ENCODE measurements around the gene VPS35L.

The VPS35L gene

GRCh38 chr16:19696961-19697360, 141.5 kb downstream of the VPS35L start:
- no peak for DNase-seq

DNA sequence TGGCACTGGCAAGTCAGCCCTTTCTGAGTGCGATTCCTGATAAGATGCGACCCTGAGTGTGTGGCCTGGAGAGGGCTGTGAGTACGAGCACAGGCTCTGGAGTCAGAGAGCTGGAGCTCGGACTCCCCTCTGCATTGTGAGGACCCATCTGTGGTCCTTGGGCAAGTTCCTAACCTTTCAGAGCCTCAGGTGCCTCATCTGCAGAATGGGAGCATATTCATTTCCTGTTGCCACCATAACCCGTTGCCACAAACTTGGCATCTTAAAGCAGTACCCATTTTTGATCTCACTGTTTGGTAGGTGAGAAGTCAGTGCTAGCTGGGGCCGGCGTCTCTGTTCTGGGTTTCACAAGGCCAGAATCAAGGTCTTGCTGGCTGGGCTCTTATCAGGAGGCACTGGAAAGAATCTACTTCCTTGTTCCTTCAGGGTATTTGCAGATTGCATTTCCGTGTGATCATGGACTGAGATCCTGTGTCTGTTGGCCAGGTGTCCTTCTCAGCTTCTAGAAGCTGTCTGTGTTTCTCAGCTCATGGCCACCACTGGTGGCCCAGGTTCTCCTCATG, 142.3 kb downstream of the VPS35L start:
- DNase-seq: no peak

GRCh38 chr16:19698480-19699465, 143.3 kb downstream of the VPS35L start:
- DNase-seq: no peak

DNA sequence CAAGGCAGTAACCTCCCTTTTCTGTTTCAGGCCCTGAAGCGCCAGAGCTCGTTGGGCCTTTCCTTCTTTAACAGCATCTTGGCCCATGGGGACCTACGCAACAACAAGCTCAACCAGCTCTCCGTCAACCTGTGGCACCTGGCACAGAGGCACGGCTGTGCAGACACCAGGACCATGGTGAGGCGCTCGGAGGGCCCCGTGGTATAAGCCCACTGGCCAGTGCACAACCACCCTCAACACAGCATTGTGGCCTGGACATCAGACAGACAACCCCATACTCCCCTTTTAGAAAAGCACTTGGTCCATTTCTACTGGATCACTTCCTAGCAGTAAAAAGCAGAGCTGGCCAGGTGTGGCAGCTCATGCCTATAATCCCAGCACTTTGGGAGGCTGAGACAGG, 144.0 kb downstream of the VPS35L start:
- no peak for DNase-seq

DNA sequence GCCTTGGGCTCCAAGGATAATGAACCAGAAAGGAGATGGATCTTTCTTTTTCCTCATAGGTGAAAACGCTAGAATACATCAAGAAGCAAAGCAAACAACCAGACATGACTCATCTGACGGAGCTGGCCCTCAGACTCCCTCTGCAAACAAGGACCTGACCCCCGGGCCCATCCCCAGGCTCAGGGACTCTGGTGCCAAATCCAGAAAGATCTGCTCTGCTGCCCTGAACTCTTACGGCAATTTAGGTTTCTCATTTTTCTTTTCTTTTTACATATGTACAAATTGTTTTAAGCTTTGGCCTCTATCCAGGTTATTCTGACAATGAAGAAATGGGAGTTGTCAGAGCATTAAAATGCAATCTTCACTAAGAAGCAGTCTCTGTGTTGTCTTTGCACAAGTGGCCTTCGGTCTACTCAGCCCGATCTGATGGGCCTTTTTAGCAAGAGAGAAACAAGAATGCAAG, 144.8 kb downstream of the VPS35L start:
- no peak for DNase-seq

DNA sequence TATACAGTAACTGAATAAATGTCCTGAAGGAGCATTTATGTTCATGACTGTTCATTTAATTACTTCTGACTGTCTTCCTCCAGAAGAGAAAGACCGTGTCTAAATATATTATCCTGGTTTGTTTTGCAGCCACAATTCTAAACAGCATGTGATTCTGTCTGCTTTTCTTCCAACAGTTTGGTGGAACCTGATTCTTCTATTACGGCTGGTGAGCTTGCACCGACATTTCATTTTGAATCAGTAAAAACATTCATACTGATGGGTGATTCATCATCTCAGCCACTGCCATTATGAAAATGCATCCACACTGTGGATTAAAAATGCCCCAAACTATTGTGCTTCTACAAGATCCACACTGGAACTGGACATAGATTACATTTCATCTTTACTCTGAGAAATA, 145.6 kb downstream of the VPS35L start:
- no peak for DNase-seq

DNA sequence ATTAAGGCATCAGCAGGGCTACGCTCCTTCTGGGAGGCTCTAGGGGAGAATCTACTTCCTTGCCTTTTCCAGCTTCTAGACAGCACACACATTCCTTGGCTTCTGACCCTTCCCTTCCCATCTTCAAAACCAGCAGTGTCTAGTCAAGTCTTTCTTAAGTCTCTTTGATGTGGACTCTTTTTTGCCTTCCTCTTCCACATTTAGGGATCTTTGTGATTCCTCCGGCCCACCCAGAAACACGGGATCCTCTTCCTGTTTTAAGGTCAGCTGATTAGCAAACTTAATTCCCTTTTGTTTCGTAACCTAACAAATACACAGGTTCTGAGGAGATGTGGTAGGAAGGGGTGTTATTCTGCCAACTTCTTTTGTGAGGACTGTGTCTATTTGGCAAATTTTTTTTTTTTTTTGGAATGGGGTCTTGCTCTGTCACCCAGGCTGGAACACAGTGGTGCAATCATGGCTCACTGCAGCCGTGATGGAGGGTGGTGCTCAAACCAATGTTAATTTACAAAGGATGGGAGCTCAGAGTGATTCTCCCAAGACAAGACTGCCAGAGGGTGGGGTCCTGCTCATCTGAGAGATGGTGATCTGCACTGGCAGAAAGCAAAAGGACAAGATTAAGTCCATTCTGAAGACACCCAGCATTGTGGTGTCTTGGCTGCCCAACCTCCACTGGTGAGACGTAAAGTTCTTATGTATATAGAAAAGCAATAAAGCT, 147.8 kb downstream of the VPS35L start:
- no peak for DNase-seq

DNA sequence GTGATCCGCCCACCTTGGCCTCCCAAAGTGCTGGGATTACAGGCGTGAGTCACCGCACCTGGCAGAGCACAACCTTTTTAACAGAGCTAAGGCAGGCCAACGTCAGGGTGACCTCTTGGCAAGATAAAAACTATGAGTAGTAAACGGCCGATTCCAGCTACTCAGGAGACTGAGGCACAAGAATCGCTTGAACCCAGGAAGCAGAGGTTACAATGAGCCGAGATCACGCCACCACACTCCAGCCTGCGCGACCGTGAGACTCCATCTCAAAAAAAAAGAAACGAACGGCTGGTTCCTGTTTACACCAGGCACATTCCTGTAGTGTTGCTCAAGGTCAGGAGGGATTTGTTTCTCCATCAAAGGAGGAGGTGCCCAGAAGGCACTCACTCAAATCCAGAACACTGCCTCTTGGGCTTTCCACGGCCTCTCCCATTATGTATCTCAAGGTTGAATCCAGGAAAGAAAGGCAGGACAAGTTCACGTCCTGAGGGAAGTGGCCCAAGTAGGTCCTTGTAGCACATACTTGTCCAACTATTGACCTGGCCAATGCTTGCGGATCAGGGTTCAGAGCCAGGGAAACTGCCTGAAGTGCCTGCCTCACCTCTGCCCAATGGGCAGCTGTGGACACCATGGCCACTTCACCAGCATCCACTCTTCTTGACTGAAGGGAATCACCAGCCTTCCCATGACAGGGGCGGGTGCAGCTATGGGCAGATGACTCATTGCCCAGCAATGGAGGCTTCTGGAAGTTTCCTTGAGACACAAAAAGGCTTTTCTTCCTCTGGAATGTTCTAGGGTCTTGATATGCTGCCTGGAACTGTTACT, 149.0 kb downstream of the VPS35L start:
- DNase-seq: no peak

DNA sequence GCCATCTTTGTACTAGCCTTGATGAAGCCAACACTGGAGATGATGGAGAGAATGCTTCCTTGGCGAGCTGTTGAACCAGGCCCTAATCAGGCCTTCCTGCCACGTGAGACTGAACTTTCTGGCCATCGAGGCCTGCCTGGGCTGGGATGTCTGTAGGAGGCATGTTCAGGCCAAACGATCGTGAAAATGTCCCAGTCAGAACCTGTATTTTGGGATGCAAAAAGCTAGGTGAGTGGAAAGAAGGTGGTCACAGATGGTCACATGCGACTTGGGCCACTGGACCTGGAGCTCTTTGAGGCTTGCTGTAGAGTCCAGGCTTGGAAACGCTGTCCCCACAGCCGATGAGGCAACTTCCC, 149.6 kb downstream of the VPS35L start:
- no peak for DNase-seq

DNA sequence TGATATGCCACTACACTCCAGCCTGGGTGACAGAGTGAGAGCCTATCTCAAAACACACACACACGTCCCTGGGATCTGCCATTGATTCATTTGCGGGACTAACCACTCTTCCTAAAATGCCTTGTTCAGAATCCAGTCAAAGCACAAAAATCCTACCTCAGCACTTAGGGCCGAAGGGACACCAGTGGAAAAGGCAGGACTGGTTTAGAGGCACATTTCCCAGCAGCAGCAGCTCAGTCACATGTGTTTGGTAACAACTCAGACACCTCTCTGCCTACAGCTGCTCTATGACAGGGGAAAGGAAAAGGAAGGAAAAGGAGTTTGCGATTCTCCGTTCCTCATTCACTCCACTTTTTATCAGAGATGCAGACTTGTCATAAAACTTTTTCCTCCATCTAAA, 150.3 kb downstream of the VPS35L start:
- DNase-seq: no peak

GRCh38 chr16:19706846-19707245, 151.3 kb downstream of the VPS35L start:
- DNase-seq: no peak

DNA sequence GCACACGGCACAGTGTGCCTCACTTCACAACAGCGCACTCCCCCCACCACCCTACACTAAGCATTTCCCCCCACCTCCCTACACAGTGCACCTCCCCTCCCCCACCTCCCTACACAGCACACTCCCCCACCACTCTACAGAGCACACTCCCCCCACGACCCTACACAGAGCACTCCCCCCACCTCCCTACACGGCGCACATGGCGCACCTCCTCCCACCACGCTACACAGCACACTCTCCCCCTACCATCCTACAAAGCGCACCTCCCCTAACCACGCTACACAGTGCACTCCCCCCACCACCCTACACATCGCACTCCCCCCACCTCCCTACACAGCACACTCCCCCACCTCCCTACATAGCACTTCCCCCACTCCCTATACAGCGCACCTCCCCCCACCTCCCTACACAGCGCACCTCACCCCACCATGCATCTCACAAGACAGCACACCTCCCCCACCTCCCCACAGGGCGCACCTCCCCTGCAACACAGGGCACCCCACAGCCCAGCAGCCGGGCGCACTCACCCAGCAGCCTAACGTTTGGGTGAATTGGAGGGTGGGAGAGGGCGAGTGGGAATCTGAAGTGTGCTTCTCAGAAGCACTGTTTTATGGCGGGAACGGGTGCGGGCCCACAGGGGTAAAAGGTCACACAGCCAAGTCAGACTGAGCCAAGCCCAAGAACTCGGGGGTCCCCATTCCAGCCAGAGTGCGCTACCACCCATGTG, 152.2 kb downstream of the VPS35L start:
- DNase-seq: no peak

DNA sequence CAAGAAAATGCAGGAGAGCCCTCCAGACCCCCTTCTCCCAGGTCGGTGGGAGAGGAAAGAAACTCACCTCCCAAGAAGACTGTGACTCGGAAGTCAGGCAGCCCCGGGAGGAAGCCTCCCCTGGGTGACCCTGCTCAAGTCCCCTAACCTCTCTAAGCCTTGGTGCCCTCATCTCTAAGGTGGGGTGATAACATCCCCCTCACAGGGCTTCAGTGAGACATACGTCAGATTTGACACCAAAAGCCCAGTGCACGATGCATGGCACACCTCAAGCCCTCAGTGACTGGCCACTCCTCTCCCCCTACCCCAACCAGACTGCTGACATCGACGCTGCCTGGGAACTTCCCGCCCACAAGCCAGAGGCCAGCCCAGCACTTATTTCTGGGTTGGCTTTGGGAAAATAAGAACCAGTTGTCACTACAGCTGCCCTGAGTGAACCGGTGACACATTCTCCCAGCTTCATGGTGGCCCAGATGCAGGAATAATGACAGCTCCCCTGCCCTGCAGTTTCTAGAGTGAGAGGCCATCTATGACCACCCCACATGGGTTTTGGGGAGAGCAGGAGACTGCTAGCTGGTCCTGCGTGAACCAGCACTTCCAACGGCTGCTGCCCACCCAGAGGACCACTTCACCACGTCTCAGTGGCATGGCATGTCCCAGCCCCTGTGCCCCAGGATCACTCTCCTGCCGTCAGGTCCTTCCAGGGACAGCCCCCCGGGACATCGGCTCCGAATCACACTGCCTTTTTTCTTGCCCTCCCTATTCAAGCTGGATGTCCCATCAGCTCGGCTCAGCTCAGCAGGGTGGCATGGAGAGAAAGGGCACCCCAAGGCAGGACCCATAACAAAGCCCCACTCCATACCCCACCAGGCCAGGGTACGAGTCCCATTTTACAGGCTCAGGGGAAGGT, 153.0 kb downstream of the VPS35L start:
- no peak for DNase-seq

- DNase-seq: no peak
These were observed 154.1 kb downstream of the VPS35L start for GRCh38 chr16:19709381-19710136.

DNA sequence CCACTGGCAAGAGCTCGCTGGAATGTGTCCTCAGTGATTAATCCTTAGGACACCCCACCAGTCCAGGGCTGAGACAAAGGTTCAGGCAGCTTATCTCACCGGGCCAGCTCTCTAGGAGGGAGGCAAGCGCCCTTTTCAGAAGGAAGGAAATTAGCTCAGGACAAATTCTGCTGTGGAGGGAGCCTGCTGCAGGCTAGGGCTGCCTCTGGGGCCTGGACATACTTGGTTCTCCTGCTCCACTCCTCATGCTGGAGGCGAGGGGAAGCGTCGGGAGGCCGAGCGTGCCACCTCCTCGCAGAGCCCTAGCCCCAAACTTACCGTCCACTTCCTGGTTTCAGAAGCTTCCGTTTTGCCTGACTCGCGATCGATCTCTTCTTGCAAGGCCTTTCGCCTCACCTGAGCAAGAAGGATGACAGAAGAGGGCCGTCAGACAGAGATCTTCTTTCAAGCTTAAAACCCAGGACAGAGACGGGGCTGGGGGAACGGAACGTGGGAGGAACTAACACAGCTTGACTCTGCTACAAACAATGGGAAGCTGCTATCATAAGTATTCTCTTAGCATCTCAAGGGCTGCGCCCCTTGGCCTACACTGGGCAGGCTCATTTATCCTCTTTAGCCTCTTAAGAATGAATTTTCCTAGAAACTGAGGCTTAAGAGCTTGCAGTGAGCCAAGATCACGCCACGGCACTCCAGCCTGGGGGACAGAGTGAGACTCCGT, 154.8 kb downstream of the VPS35L start:
- no peak for DNase-seq

GRCh38 chr16:19710991-19711545, 155.6 kb downstream of the VPS35L start:
- DNase-seq: no peak

GRCh38 chr16:19711643-19712042, 156.1 kb downstream of the VPS35L start:
- no peak for DNase-seq

DNA sequence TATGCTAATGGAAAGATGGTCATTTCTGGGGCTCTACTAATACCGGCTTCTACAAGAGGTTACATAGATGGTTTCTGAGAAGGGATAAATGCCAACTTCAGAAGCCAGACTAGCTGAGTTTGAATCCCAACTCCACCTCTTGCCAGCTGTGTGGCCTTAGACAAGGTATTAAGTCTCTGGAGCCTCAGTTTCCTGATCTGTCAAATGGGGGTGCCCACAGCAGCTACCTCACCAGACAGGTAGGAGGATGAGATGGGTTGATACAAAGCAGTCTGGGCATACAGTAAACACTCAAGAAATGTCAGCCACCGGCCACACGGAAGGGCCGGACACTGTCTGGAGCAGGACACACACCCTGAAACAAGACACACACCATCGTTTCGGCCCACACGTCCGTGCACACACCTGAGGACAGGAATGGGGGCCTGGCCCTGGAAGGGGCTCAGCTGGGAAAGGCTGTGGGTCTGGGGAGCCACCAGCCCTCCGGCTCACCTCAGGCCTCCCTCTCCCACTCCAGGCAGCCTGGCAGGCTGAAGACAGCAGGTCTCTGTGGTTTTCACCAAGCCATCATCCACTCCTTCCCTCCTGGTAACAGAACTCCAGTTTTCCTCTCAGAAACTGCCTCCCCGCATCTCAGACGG, 157.0 kb downstream of the VPS35L start:
- DNase-seq: no peak

DNA sequence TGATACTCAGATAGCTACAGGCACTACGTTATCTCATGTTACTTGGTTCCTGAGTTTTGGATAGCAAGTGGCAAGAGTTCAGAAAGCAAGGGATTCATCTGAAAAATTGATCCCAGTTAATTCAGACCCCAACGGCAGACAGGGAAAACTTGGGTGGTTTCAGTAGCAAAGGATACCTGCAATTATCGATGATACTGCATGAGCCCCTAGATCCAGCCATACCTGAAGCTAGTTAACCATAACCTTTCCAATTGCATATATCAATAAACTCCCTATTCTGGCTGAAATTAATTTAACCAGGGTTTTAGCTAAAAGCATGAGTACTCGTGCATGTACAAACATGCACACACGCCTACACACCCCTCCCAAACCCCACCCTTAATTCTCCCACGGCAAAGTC, 158.2 kb downstream of the VPS35L start:
- no peak for DNase-seq

All from stimulated activated CD4-positive, alpha-beta T cell treated with anti-CD3 and anti-CD28 coated beads, Interleukin-12 subunit alpha, Interleukin-12 subunit beta, amount 100 ng/mL, for 4 hours (primary cell).